ENCODE data around the gene HEATR5A.

DNA sequence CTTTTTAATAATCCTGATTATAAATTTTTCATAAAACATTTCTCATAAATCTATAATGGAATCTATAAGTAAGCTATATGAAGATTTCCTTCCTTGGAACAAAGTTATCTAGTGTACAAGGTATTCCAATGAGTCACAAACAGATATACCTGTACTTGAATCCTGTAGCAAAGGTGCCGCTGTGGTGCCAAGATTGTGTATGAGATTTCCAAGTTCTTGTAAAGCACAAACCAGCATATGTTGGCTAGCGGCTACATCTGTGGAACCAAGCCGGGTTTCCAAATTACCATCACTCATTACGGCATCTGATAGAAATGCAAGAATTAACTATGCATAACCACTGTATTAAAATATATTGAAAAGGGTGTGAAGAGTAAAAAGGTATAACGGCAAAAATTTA, 34.1 kb downstream of the HEATR5A start:
- TF ChIP-seq, protein P1, sequence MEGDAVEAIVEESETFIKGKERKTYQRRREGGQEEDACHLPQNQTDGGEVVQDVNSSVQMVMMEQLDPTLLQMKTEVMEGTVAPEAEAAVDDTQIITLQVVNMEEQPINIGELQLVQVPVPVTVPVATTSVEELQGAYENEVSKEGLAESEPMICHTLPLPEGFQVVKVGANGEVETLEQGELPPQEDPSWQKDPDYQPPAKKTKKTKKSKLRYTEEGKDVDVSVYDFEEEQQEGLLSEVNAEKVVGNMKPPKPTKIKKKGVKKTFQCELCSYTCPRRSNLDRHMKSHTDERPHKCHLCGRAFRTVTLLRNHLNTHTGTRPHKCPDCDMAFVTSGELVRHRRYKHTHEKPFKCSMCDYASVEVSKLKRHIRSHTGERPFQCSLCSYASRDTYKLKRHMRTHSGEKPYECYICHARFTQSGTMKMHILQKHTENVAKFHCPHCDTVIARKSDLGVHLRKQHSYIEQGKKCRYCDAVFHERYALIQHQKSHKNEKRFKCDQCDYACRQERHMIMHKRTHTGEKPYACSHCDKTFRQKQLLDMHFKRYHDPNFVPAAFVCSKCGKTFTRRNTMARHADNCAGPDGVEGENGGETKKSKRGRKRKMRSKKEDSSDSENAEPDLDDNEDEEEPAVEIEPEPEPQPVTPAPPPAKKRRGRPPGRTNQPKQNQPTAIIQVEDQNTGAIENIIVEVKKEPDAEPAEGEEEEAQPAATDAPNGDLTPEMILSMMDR (IDR thresholded peaks at IDR 0.05 in 8 of 11, conservative IDR thresholded peaks at IDR 0.05 in 3 of 11), result no peak
- TF ChIP-seq POLR2A (IDR thresholded peaks at IDR 0.05), result no peak
- TF ChIP-seq POLR2AphosphoS5 (IDR thresholded peaks at IDR 0.05), result no peak
